ENCODE measurements around the gene DUSP6.

- TF ChIP-seq, protein P1, sequence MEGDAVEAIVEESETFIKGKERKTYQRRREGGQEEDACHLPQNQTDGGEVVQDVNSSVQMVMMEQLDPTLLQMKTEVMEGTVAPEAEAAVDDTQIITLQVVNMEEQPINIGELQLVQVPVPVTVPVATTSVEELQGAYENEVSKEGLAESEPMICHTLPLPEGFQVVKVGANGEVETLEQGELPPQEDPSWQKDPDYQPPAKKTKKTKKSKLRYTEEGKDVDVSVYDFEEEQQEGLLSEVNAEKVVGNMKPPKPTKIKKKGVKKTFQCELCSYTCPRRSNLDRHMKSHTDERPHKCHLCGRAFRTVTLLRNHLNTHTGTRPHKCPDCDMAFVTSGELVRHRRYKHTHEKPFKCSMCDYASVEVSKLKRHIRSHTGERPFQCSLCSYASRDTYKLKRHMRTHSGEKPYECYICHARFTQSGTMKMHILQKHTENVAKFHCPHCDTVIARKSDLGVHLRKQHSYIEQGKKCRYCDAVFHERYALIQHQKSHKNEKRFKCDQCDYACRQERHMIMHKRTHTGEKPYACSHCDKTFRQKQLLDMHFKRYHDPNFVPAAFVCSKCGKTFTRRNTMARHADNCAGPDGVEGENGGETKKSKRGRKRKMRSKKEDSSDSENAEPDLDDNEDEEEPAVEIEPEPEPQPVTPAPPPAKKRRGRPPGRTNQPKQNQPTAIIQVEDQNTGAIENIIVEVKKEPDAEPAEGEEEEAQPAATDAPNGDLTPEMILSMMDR (IDR thresholded peaks at IDR 0.05), result no peak
- TF ChIP-seq ZFX (IDR thresholded peaks at IDR 0.05; ENCODE audit: borderline replicate concordance), result no peak
Observed at GRCh38 chr12:89327486-89328094, 24.7 kb downstream of the DUSP6 start.
